Measurements from ENCODE around the gene SAXO1.

- TF ChIP-seq CTCF (IDR thresholded peaks at IDR 0.05; ENCODE audit: insufficient read depth, low read depth, low read length), result no peak
- TF ChIP-seq EZH2 (IDR thresholded peaks at IDR 0.05; ENCODE audit: insufficient read depth, low read length), result no peak
Observed at GRCh38 chr9:18971909-18972308, 61.1 kb downstream of the SAXO1 start.
